Mucosa of rectum (tissue), 2 donors: ENCODE results near the gene ZSWIM4.

Experiments used
- H3K27ac ChIP-seq, 2 donors: one replicate each; pipeline ENCODE4 v1.7.0; 2013; ENCODE audit warnings: inconsistent platforms in 2 of 2, low read depth in 2 of 2, low read length in 2 of 2
- H3K27me3 ChIP-seq, 2 donors: one replicate each; pipeline ENCODE4 v1.7.0; 2013; ENCODE audit warnings: low read length in 2 of 2; ENCODE audit not compliant: control insufficient read depth in 2 of 2, insufficient read depth in 2 of 2
- H3K36me3 ChIP-seq, 2 donors: one replicate each; pipeline ENCODE4 v1.7.0; 2013; ENCODE audit warnings: low read length in 2 of 2; ENCODE audit not compliant: control insufficient read depth in 2 of 2, insufficient read depth in 2 of 2
- H3K4me1 ChIP-seq, 2 donors: one replicate each; pipeline ENCODE4 v1.7.0; 2013; ENCODE audit warnings: low read length in 2 of 2, mild to moderate bottlenecking in 1 of 2; ENCODE audit not compliant: control insufficient read depth in 2 of 2, insufficient read depth in 2 of 2
- H3K4me3 ChIP-seq, 2 donors: one replicate each; pipeline ENCODE4 v1.7.0; 2013; ENCODE audit warnings: low read length in 2 of 2
- H3K9ac ChIP-seq, 2 donors: one replicate each; pipeline ENCODE4 v1.7.0; 2013; ENCODE audit warnings: low read length in 2 of 2, low read depth in 1 of 2, mild to moderate bottlenecking in 1 of 2
- H3K9me3 ChIP-seq, 2 donors: one replicate each; pipeline ENCODE4 v1.7.0; 2013; ENCODE audit warnings: low read length in 2 of 2; ENCODE audit not compliant: control insufficient read depth in 2 of 2
- donor health status: healthy.
- donor health status: Normal muscosa, but diverticular disease.

ZSWIM4 gene

GRCh38 chr19:13872695-13873389 lies 77.6 kb downstream of the ZSWIM4 start:
- peak overlapping the region; percentile 44 to 45 for H3K4me3 ChIP-seq
- no peak overlapping the region for H3K27ac ChIP-seq
- H3K27me3 ChIP-seq = no peaks in the 10 kb centered on the region
- peaks cover 0 to 3% of the 10 kb centered on the region in 2 donors for H3K4me1 ChIP-seq
- no peaks in the 10 kb centered on the region for H3K9me3 ChIP-seq
- peak overlapping the region in 1 of 2 donors; percentile 53 for H3K9ac ChIP-seq
- no peaks in the 10 kb centered on the region for H3K36me3 ChIP-seq

- Histone ChIP-seq H3K27ac (no peak overlapping the region), H3K9ac (no peak overlapping the region), H3K4me1 (peaks cover 0 to 3% of the 10 kb centered on the region in 2 donors), H3K36me3 (no peaks in the 10 kb centered on the region), H3K27me3 (no peaks in the 10 kb centered on the region), H3K9me3 (no peaks in the 10 kb centered on the region), H3K4me3 (no peak overlapping the region)
These were observed 78.7 kb downstream of the ZSWIM4 start for GRCh38 chr19:13873834-13874515.

- Histone ChIP-seq H3K36me3 (no peaks in the 10 kb centered on the region), H3K4me1 (peaks cover 11 to 17% of the 10 kb centered on the region in 2 donors), H3K27me3 (no peaks in the 10 kb centered on the region)
These were observed 80.6 kb downstream of the ZSWIM4 start for GRCh38 chr19:13875824-13876223.

GRCh38 chr19:13876834-13877233 lies 81.6 kb downstream of the ZSWIM4 start, which contains the start of gene NANOS3:
NANOS3 (plus strand) TSS chr19:13877134; CDS start chr19:13877249, 115 bp downstream.
- no peak within 1 kb of the TSS for H3K9ac ChIP-seq
- H3K4me3 ChIP-seq = no peak within 1 kb of the TSS
- no peaks in the 10 kb centered on the region for H3K9me3 ChIP-seq
- no peak within 1 kb of the TSS for H3K27ac ChIP-seq
- no peaks in the 10 kb centered on the region for H3K27me3 ChIP-seq
- H3K36me3 ChIP-seq = no peaks in the 10 kb centered on the region
- H3K4me1 ChIP-seq = peaks cover 19 to 26% of the 10 kb centered on the region in 2 donors

More at GRCh38 chr19:13875824-13876223, 80.6 kb downstream of the ZSWIM4 start:
- Histone ChIP-seq H3K9ac (no peak overlapping the region), H3K27ac (no peak overlapping the region), H3K9me3 (no peaks in the 10 kb centered on the region), H3K4me3 (no peak overlapping the region)

GRCh38 chr19:13877303-13877702 lies 82.1 kb downstream of the ZSWIM4 start:
- Histone ChIP-seq H3K9ac (no peak overlapping the region), H3K36me3 (no peaks in the 10 kb centered on the region), H3K9me3 (no peaks in the 10 kb centered on the region), H3K4me3 (no peak overlapping the region), H3K27me3 (no peaks in the 10 kb centered on the region), H3K27ac (no peak overlapping the region), H3K4me1 (peaks cover 24 to 31% of the 10 kb centered on the region in 2 donors)

- Histone ChIP-seq H3K27me3 (no peaks in the 10 kb centered on the region), H3K27ac (peak overlapping the region; percentile 82), H3K4me1 (peaks cover 39 to 47% of the 10 kb centered on the region in 2 donors), H3K9ac (peak overlapping the region; percentile 63 to 78), H3K4me3 (peak overlapping the region; percentile 48 to 63), H3K9me3 (no peaks in the 10 kb centered on the region), H3K36me3 (no peaks in the 10 kb centered on the region)
These were observed 85.1 kb downstream of the ZSWIM4 start for GRCh38 chr19:13880059-13881043.

GRCh38 chr19:13881251-13881691 lies 86.0 kb downstream of the ZSWIM4 start:
- no peak overlapping the region for H3K4me3 ChIP-seq
- H3K4me1 ChIP-seq = peaks cover 45 to 51% of the 10 kb centered on the region in 2 donors
- H3K9me3 ChIP-seq = no peaks in the 10 kb centered on the region
- no peaks in the 10 kb centered on the region for H3K36me3 ChIP-seq
- H3K27me3 ChIP-seq = no peaks in the 10 kb centered on the region
- peak overlapping the region in 1 of 2 donors; percentile 82 for H3K27ac ChIP-seq
- peak overlapping the region in 1 of 2 donors; percentile 78 for H3K9ac ChIP-seq
